Cerebellar cortex (tissue), 1 donor: ENCODE data around the gene FOCAD.
"Not testable (repeated sequence)": the region's sequence is repeated elsewhere in the genome, so short reads cannot be mapped to it uniquely, and the experiment has no call there.

Source experiments
- DNase-seq: peaks from one replicate; pipeline ENCODE4 v3.0.0-alpha.2; 2015; ENCODE audit warnings: low spot score

Gene FOCAD

DNA sequence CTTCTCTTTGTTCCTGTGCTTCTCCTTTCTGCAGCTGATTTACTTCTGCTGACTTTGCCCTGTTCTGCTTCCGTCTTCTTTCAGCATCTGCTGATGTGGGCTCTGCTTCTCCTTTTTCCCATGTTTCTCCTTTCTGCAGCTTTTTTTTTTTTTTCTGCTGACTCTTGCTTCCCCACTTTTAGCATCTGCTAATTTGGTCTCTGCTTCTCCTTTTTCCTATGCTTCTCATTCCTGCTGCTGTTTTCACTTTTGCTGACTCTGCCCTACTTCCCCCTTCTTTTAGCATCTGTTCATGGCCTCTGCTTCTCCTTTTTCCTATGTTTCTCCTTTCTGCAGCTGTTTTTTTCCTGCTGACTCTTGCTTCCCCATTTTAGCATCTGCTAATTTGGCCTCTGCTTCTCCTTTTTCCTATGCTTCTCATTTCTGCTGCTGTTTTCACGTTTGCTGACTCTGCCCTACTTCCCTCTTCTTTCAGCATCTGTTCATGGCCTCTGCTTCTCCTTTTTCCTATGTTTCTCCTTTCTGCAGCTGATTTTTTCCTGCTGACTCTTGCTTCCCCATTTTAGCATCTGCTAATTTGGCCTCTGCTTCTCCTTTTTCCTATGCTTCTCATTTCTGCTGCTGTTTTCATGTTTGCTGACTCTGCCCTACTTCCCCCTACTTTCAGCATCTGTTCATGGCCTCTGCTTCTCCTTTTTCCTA, 289.3 kb downstream of the FOCAD start:
- not testable (repeated sequence) for DNase-seq

- DNase-seq, result not testable (repeated sequence)
These were observed 290.3 kb downstream of the FOCAD start for GRCh38 chr9:20974191-20974938.

DNA sequence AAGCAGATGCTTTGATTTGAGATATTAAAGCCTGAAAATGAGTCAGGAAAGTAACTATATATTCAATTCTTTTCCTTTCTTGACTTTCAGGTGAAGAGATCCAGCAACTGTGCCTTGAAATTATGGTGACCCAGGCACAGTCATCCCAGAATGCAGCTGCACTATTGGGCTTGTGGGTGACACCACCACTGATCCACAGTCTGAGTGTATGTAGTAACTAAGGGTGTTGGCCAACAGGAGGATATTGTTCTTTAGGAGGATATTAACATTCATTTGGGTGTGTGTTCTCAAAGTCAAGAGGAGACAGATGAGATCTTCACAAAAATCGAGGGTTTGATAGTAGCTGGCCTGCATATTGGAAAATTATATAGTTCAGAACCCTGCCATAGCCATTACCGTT, 294.2 kb downstream of the FOCAD start:
- DNase-seq, result no peak

DNA sequence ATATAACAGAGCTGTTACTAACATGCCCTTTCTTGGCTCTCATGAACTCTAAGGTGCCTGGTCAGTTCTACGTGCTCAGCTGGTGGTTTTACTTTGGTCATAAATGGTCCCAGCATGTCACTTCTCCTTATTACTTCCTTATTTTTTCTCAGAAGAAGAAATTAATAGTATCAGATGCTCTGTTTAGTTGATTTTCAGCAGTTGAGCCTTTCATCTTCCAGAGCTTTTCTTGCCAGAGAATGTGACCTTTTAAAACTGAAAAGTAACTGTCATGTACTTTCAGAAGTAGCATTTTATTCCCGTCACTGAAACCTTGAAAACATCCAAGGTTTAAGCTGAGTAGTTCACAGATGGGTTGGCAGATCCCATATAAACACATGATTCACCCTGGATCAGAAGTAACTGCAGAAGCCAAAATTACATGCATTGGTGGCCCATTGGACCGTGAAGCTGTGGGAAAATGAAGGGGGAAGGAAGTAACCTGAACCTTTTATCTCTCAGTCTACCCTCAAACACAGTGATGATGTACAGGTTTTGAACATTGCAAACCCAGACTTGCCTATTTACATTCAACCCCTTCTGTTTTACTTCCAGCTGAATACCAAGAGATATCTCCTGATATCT, 296.9 kb downstream of the FOCAD start:
- peak; percentile 68 for DNase-seq

GRCh38 chr9:20981486-20981885, 297.4 kb downstream of the FOCAD start:
- no peak for DNase-seq

DNA sequence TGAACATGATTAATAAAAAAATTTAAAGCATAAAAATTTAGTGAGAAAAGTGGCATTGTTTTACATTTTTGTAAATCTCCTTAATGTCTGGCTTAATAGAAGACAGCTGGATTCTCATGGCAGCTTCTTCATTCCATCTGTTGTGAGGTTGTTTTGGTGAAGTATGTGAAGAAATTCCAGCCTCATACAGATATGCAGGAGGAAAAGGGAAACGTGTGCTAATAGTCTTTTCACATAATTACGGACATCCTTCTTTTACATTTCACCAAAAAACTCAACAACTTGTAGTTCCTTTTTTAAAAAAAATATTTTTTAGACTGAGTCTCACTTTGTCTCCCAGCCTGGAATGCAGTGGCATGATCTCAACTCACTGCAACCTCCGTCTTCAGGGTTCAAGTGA, 300.4 kb downstream of the FOCAD start:
- DNase-seq, result no peak

- peak; percentile 73 for DNase-seq
These were observed 302.0 kb downstream of the FOCAD start for GRCh38 chr9:20985851-20986600.

GRCh38 chr9:20987521-20987920, 303.5 kb downstream of the FOCAD start:
- peak; percentile 64 for DNase-seq

- peak; percentile 42 for DNase-seq
These were observed 304.0 kb downstream of the FOCAD start for GRCh38 chr9:20988061-20988460.

GRCh38 chr9:20988671-20989315, 304.7 kb downstream of the FOCAD start:
- peak; percentile 17 for DNase-seq

GRCh38 chr9:20989923-20990341, 305.9 kb downstream of the FOCAD start:
- peak; percentile 98 for DNase-seq

DNA sequence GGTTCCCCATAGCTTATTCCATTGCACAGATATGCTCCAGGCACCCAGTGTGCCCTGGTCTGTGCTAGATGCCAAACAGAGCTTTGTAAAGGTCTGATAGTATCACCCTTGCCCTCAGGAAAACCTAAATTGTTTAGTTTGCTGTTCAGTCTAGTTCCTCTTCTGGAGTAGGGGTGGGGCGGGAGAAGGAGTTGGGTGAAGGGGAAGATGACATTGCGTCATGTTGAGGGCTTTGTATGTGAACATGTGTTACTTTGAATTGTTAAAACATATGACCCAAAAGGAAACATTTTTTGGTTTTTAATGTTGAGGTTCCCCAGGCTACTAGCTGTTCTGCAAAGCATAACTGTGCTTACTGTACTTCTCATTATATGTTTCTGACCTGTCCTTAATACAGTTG, 306.8 kb downstream of the FOCAD start:
- DNase-seq, result no peak

DNA sequence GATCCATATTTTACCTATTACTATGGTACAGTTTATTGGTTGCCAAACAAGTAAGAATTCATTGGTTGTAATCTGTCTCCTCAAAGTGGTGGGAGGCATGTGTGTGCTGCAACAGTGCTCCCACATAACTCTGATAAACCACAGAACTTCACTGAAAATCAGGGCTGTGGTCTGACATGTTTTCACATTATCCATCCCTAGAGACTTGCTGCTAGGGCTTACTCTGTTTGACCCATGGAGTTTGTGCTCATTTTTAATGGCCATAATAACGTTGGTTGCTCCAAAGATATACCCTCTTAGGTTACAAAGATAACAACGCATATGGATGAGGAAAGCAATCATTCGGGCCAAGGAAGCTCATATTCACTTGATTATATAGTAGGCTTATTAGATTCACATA, 310.4 kb downstream of the FOCAD start:
- no peak for DNase-seq

DNA sequence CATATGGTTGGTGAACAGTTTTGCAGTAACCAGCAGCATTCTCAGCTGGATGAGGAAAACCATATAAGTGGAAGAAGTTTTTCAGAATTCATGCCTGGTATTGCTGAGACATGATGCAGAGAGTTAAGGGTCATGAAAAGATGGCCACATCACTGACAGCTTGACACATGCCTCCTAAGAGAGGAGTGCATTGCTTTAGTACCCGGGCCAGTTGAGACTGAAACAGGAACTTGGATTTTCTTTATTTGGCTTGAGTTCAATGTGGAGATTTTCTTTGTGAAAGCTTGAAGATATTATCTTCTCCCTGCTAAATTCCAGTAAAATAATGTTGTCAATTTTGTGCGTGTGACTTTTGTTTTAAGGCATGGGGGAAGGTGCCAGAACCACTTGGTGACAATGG, 311.6 kb downstream of the FOCAD start:
- DNase-seq, result no peak

DNA sequence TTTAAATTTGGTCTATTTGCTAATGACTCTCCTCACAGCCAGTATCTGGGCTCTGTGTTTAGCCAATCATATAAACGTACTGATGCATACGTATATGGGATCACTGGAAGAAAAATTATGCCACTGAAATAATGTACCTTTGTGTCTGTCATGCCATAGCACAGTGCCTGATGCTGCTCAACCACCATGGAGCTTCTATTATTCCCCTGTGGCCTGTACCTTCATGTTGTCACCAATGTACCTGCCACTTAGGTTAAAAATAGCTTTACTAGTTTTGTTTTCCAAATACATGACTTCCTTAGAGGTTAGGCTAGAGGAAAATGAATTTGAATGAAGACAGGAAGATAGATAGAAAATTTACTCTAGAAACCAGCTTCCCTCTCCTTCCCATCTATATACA, 312.8 kb downstream of the FOCAD start:
- no peak for DNase-seq

DNA sequence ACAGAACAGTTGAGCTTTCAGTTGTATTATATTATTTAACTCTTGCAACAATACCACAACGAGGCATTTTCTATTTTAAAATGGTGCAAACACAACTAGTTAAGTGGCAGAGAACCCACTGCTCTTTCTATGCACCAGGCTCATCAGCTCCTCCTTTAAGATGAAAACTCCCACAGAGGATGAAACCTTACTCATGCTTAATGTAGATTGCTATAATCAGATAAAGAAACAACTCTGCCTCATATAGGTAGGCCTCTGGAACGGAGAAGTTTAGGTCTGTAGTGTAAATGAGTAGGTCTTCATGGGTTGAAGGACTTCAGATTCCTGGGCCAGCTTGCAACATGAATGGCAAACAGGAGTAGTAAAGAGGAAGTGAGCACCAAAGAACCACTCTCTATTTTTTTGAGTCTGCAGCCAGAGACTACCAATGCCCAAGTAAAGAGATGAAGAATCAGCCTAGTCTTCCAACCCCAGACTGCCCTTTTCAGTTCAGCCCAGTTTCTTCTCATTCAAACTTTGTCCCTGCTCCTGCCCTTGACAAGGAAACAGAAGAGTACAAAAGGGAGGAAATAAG, 313.5 kb downstream of the FOCAD start:
- no peak for DNase-seq

DNA sequence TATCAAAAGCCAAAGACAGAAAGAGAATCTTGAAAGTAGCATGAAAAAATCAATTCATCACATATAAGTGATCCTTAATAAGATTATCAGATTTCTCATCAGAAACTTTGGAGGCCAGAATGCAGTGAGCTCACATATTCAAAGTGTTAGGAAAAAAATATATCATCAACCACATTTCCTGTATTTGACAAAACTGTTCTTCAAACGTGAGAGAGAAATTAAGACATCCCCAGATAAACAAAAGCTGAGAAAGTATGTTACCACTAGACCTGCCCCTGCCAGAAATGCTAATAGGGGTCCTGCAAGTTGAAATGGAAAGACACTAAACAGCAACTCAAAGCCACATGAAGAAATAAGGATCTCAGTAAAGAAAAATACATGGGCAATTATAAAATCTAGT, 317.5 kb downstream of the FOCAD start:
- DNase-seq, result no peak

DNA sequence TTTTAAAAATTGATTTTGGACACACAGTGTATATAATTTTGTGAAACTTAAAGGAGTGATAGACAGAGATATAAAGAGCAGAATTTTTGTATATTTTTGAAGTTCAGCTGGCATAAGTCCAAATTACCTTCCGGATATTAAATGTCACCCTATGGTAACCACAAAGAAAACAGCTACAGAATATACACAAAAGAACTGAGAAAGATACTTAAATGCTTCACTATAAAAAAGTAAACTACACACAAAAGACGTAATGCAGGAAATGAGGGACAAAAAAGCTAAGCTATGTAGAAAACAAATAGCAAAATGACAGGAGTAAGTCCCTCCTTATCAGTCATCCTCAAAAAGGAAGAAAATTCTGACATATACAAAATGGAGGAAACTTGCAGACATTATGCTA, 318.0 kb downstream of the FOCAD start:
- no peak for DNase-seq

- DNase-seq, result peak; percentile 67
These were observed 331.2 kb downstream of the FOCAD start for GRCh38 chr9:21015129-21015815.

GRCh38 chr9:21015995-21016394, 331.9 kb downstream of the FOCAD start:
- DNase-seq, result no peak
